A549 (cell line): ENCODE data around the gene TBC1D20. TPM values are rescaled to one million over a fixed set of nuclear protein-coding genes. Genes with fewer than 3 reads are reported as not detected.
"Not testable (repeated sequence)": the region's sequence is repeated elsewhere in the genome, so short reads cannot be mapped to it uniquely, and the experiment has no call there.

Source experiments
- ATAC-seq, 2 experiments: fragments of 200-7000 bp in 1 of 2; fragments of >200 bp in 1 of 2; cut with Nextera tagmentation in 1 of 2; cut with Tn5 transposase in 1 of 2; 3 replicates each; pipeline versions ENCODE4 v1.8.0 to v1.9.1; 2018 to 2020; ENCODE audit warnings: mild to moderate bottlenecking in 1 of 2, moderate library complexity in 1 of 2
- CTCF ChIA-PET: fragments of 300-600 bp; sonication (Branson Sonifier 250); formaldehyde crosslinking; extraction: SDS; loops from one replicate; lab custom pipeline; 2021; ENCODE audit warnings: antibody characterized with exemption, inconsistent platforms; lab: Yijun Ruan, JAX
- POLR2A ChIA-PET: fragments of 350-600 bp; formaldehyde crosslinking; extraction: SDS; loops from one replicate; lab custom pipeline; 2021; ENCODE audit warnings: antibody characterized with exemption, inconsistent platforms; lab: Yijun Ruan, JAX
- DNase-seq, 2 experiments: peaks; one replicate each; pipeline versions ENCODE4 v3.0.0 to v3.0.0-alpha.2; 2011 to 2016; ENCODE audit warnings: low read depth in 1 of 2, low spot score in 1 of 2
- FAIRE-seq: peaks from 2 replicates; lab custom pipeline; 2011; peaks lifted over from hg19 to GRCh38; lab: Jason Lieb, UNC
- H3K27ac ChIP-seq, 2 experiments: fragments of >200 bp; sonication (Bioruptor Twin); formaldehyde crosslinking; 3 replicates each; pipeline ENCODE4 v1.5.1; 2016 to 2017
- H3K4me1 ChIP-seq: fragments of >200 bp; sonication (Bioruptor Twin); formaldehyde crosslinking; 3 replicates; pipeline ENCODE4 v1.6.1; 2016
- H3K4me2 ChIP-seq: fragments of >200 bp; sonication (Bioruptor Twin); formaldehyde crosslinking; 3 replicates; pipeline ENCODE4 v1.6.1; 2016
- H3K4me3 ChIP-seq: fragments of >200 bp; sonication (Bioruptor Twin); formaldehyde crosslinking; 3 replicates; pipeline ENCODE4 v1.5.1; 2016
- H3K9me3 ChIP-seq: fragments of >200 bp; sonication (Bioruptor Twin); formaldehyde crosslinking; 3 replicates; pipeline ENCODE4 v1.6.1; 2016
- CBX2 ChIP-seq: fragments of 200-600 bp; sonication (generic); IDR thresholded peaks from 2 replicates; pipeline ENCODE4 v1.6.1; 2016; ENCODE audit warnings: low read depth, mild to moderate bottlenecking, borderline replicate concordance
- CBX8 ChIP-seq: fragments of 200-600 bp; sonication (generic); IDR thresholded peaks from 2 replicates; pipeline ENCODE4 v1.6.1; 2016
- CHD2 ChIP-seq: fragments of 150-350 bp; IDR thresholded peaks from 2 replicates; pipeline ENCODE4 v1.6.1; 2014; ENCODE audit warnings: low read length; ENCODE audit not compliant: partially characterized antibody
- EHF ChIP-seq: fragments of 250-450 bp; sonication (Bioruptor Pico); IDR thresholded peaks from 2 replicates; pipeline ENCODE4 v1.5.0; 2020; ENCODE audit warnings: mild to moderate bottlenecking
- EP300 ChIP-seq, 2 experiments: fragments of >200 bp; sonication (Bioruptor Twin); formaldehyde crosslinking; IDR thresholded peaks; 2 replicates in 1 of 2; 3 replicates in 1 of 2; pipeline ENCODE4 v1.6.1; 2016 to 2017
- FOXS1 ChIP-seq: fragments of 250-450 bp; sonication (Bioruptor Pico); IDR thresholded peaks from 2 replicates; pipeline ENCODE4 v1.5.0; 2020; ENCODE audit warnings: mild to moderate bottlenecking, moderate library complexity
- GATA3 ChIP-seq: IDR thresholded peaks from 2 replicates; pipeline ENCODE4 v1.6.1; 2012; ENCODE audit warnings: borderline replicate concordance
- HDAC2 ChIP-seq: fragments of 200-600 bp; sonication (generic); IDR thresholded peaks from 2 replicates; pipeline ENCODE4 v1.6.1; 2016
- JUN ChIP-seq, 2 experiments: fragments of >200 bp; sonication (Bioruptor Twin); formaldehyde crosslinking; IDR thresholded peaks; 2 replicates in 1 of 2; 3 replicates in 1 of 2; pipeline ENCODE4 v1.6.1; 2016 to 2017
- JUNB ChIP-seq: fragments of >200 bp; sonication (Bioruptor Twin); formaldehyde crosslinking; IDR thresholded peaks from 2 replicates; pipeline ENCODE4 v1.6.1; 2016
- KDM1A ChIP-seq: fragments of 200-600 bp; sonication (generic); IDR thresholded peaks from 2 replicates; pipeline ENCODE4 v1.6.1; 2016; ENCODE audit warnings: low read depth, mild to moderate bottlenecking
- MAFK ChIP-seq: fragments of 450-650 bp; IDR thresholded peaks from 2 replicates; pipeline ENCODE4 v1.6.1; 2014; ENCODE audit not compliant: partially characterized antibody
- MAZ ChIP-seq: fragments of 150-350 bp; IDR thresholded peaks from 2 replicates; pipeline ENCODE4 v1.6.1; 2014; ENCODE audit warnings: antibody characterized with exemption, low read depth, low read length, borderline replicate concordance
- MYC ChIP-seq: IDR thresholded peaks from 2 replicates; pipeline ENCODE4 v1.6.1; 2012; ENCODE audit warnings: mild to moderate bottlenecking, inconsistent platforms, low read length, improper control_type of control experiment, borderline replicate concordance
- NPAS2 ChIP-seq: fragments of 250-450 bp; sonication (Bioruptor Pico); IDR thresholded peaks from 2 replicates; pipeline ENCODE4 v1.8.0; 2022; ENCODE audit warnings: mild to moderate bottlenecking, moderate library complexity, borderline replicate concordance
- SMC3 ChIP-seq: fragments of >200 bp; sonication (Bioruptor Twin); formaldehyde crosslinking; IDR thresholded peaks from 3 replicates; pipeline ENCODE4 v1.6.1; 2018; ENCODE audit warnings: inconsistent platforms
- TFCP2L1 ChIP-seq: fragments of 250-450 bp; sonication (Bioruptor Pico); IDR thresholded peaks from 2 replicates; pipeline ENCODE4 v1.5.0; 2021; ENCODE audit warnings: mild to moderate bottlenecking
- TP53 ChIP-seq: fragments of 250-450 bp; sonication (Bioruptor Pico); IDR thresholded peaks from 2 replicates; pipeline ENCODE4 v1.5.0; 2021; ENCODE audit warnings: mild to moderate bottlenecking, moderate library complexity
- WGBS: methylation state at CpG from one replicate; pipeline ENCODE4 v1.1.6; 2017; ENCODE audit errors: missing lambda C conversion rate; 5-methylcytosine and 5-hydroxymethylcytosine counted together
- polyA plus RNA-seq, 4 experiments: library from polyadenylated mRNA; depleted of rRNA in 3 of 4; stranded (reverse); fragments of >200 nt; fragmentation: RNase III in 1 of 4; extraction: RNeasy Plus Mini Kit Qiagen cat#74134 plus additional on column Dnase treatment in 1 of 4; gene quantifications; 2 replicates in 3 of 4; 3 replicates in 1 of 4; pipeline ENCODE4 v1.2.3, GENCODE V29; 2011 to 2017
- TF ChIP-seq, protein P1 (sequence below): fragments of >200 bp; sonication (Bioruptor Twin); formaldehyde crosslinking; IDR thresholded peaks from 3 replicates; pipeline ENCODE4 v1.6.1; 2016
- TF ChIP-seq, protein P2 (sequence below): fragments of 150-350 bp; IDR thresholded peaks from 2 replicates; pipeline ENCODE4 v1.6.1; 2014; ENCODE audit warnings: low read depth, mild to moderate bottlenecking, low read length

Gene TBC1D20
- polyA plus RNA-seq, 2 of the 4 experiments (the other 2 are of a cell fraction): 28.0 to 43.4 TPM

DNA sequence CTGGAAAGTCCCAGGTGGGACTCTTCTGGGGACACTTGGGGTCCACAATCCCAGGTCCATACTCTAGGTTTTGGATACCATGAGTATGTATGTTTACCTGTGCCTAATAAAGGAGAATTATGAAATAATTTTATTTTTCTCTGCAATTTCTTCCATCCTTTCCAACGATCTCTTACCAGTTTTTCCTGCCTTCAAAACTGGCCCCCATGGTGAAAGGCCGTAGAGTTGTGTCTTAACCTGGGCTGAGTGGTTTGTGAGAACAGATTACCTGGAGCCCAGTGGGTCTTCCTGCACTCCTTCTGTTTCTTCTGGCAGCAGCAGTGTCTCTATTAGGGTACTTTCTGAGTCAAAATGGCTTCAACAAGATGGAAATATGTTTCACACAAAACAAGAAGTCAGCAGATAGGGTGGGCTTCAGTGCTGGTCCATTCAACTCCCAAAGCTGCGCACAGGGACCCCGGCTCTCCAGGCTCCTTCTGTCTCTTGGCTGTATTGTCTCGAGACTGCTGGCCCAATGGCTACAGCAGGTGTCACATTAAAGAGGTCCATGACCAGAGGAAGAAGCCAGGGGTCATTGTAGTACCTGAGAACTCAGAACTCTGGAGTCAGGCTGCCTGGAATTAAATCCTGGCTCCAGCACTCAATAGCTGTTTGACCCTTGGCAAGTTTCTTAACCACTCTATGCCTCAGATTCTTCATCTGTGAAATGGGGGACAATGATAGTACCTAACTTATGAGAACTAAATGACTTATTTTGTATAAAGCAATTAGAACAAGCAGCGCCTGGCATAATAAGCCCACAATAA lies 64.7 kb downstream of the TBC1D20 start (continued):
- no peak for TF ChIP-seq FOXS1 (CRISPR knock-in tag)

GRCh38 chr20:396619-397431 lies 65.5 kb downstream of the TBC1D20 start:
- DNase-seq (no peak), FAIRE-seq (no peak), ATAC-seq (peak in 1 of 2 experiments; percentile 21; a peak in 5 of 6 replicates)
- Histone ChIP-seq H3K4me3 (no peak overlapping the region), H3K27ac (peak overlapping the region; percentile 42 to 60; a peak in 3 of 6 replicates), H3K4me2 (no peak overlapping the region; the same call in 2 of the 3 replicates), H3K9me3 (no peaks in the 10 kb centered on the region), H3K4me1 (peaks cover 44% of the 10 kb centered on the region)
- TF ChIP-seq NPAS2 (CRISPR knock-in tag) (no peak), JUN (IDR thresholded peaks at IDR 0.05) (peak; percentile 7 to 38; a peak in 2 of 5 replicates)
- WGBS: 81% methylated on average over 4 of the region's 4 CpGs
- ChIA-PET CTCF (interaction anchor here (1.1 to 15.4 kb wide), 6 partner anchors 11 to 67 kb away, joined by 3 to 160 read pairs (median 10); partner anchors contain the start of gene TRIB3), POLR2A (interaction anchor here (0.7 kb wide), 1 partner anchor 34 kb away, joined by 3 read pairs; no protein-coding TSS in a partner anchor)

DNA sequence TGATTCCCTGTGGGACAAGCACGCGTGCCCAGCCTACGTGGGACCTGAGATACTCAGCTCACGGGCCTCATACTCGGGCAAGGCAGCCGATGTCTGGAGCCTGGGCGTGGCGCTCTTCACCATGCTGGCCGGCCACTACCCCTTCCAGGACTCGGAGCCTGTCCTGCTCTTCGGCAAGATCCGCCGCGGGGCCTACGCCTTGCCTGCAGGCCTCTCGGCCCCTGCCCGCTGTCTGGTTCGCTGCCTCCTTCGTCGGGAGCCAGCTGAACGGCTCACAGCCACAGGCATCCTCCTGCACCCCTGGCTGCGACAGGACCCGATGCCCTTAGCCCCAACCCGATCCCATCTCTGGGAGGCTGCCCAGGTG lies 66.1 kb downstream of the TBC1D20 start:
- Histone ChIP-seq H3K4me2 (no peak overlapping the region; the same call in 2 of the 3 replicates), H3K4me1 (peaks cover 42% of the 10 kb centered on the region), H3K9me3 (no peaks in the 10 kb centered on the region), H3K27ac (peak overlapping the region; percentile 42 to 60; a peak in 3 of 6 replicates), H3K4me3 (no peak overlapping the region)
- TF ChIP-seq, protein P1, sequence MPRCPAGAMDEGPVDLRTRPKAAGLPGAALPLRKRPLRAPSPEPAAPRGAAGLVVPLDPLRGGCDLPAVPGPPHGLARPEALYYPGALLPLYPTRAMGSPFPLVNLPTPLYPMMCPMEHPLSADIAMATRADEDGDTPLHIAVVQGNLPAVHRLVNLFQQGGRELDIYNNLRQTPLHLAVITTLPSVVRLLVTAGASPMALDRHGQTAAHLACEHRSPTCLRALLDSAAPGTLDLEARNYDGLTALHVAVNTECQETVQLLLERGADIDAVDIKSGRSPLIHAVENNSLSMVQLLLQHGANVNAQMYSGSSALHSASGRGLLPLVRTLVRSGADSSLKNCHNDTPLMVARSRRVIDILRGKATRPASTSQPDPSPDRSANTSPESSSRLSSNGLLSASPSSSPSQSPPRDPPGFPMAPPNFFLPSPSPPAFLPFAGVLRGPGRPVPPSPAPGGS: no peak
- TF ChIP-seq MAFK (no peak), MAZ (no peak), EP300 (IDR thresholded peaks at IDR 0.05) (no peak), JUN (IDR thresholded peaks at IDR 0.05) (no peak), MYC (no peak), JUNB (no peak), GATA3 (no peak), TFCP2L1 (CRISPR knock-in tag) (no peak), CBX2 (no peak), EHF (CRISPR knock-in tag) (no peak), CHD2 (no peak), TP53 (CRISPR knock-in tag) (no peak), KDM1A (no peak), CBX8 (no peak), SMC3 (no peak), HDAC2 (no peak)
- TF ChIP-seq, protein P2, sequence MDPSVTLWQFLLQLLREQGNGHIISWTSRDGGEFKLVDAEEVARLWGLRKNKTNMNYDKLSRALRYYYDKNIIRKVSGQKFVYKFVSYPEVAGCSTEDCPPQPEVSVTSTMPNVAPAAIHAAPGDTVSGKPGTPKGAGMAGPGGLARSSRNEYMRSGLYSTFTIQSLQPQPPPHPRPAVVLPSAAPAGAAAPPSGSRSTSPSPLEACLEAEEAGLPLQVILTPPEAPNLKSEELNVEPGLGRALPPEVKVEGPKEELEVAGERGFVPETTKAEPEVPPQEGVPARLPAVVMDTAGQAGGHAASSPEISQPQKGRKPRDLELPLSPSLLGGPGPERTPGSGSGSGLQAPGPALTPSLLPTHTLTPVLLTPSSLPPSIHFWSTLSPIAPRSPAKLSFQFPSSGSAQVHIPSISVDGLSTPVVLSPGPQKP: no peak
- ChIA-PET POLR2A (interaction anchor here (0.6 kb wide), 1 partner anchor 9 kb away, joined by 3 read pairs; no protein-coding TSS in a partner anchor), CTCF (interaction anchor here (0.8 to 15.4 kb wide), 7 partner anchors 11 to 66 kb away, joined by 3 to 160 read pairs (median 6); partner anchors contain the start of gene TRIB3)
- 91% methylated on average over 24 of the region's 24 CpGs for WGBS
- no peak; a peak in 1 of 6 replicates for ATAC-seq
- no peak for DNase-seq
- no peak for FAIRE-seq

GRCh38 chr20:393296-393695 lies 69.0 kb downstream of the TBC1D20 start:
- not testable (repeated sequence) for H3K27ac ChIP-seq, H3K4me2 ChIP-seq, FAIRE-seq, DNase-seq, H3K9me3 ChIP-seq, H3K4me3 ChIP-seq, ATAC-seq
- H3K4me1 ChIP-seq: peaks cover 47% of the 10 kb centered on the region; the same call in 2 of the 3 replicates
- ChIA-PET POLR2A (interaction anchor here (0.9 to 1.2 kb wide), 2 partner anchors 11 to 21 kb away, joined by 3 to 4 read pairs; no protein-coding TSS in a partner anchor), CTCF (interaction anchor here (1.0 to 50.3 kb wide), 7 partner anchors 10 to 45 kb away, joined by 3 to 1229 read pairs (median 11); partner anchors contain the start of gene TRIB3)
- 89% methylated on average over 2 of the region's 2 CpGs for WGBS
